HG02610 (cell line): ENCODE results near the gene LDLRAD2.

ENCODE experiments used
- ATAC-seq: cut with Tn5 transposase; IDR thresholded peaks from one replicate; pipeline ENCODE4 v1.9.1; 2021; ENCODE audit warnings: mild to moderate bottlenecking, moderate library complexity; ENCODE audit not compliant: unreplicated experiment

The LDLRAD2 gene

GRCh38 chr1:21857840-21858670 is 46.0 kb downstream of the LDLRAD2 start:
- ATAC-seq: no peak

DNA sequence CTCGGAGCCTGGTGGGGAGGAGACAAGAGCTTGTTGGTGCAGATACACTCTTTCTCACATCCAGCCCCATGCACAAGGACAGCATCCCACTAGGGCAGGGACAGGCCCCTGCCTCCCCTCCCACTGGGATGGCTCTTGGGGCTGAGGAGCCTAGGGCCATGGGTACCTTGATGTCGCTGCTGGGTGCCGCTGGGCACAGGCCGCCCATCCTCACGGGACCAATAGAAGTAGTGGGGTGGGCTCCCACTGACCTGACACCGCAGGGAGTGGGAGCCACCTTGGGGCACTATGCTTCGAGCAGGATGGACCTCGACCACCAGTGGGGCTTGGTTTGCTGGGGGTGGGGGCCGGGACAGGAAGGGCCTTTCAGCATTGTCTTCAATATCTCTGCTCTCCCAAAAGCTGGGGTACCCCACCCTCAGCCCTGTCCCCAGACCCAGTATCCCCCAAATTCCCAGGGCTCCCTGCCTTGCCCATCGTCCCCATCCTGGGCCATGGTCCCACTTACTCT is 47.7 kb downstream of the LDLRAD2 start:
- no peak for ATAC-seq

DNA sequence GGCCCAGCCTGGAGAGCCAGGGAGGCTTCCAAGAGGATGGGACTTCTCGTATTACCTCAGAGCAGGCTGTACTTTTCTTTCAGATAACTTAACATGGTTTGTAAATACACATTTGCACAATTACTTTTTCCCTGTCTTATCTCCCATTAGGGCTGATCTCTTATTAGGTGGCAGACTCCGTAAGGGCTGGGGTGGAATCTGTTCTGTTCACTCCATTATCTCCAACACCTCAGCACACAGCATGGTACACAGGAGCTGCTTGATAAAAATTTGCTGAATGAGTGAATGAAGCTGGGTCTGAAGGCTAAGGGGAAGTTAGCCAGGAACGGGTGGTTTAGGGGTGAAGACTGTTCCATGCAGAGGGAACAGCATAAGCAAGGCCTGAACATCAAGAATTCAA is 48.9 kb downstream of the LDLRAD2 start:
- no peak for ATAC-seq

GRCh38 chr1:21861602-21862429 is 49.8 kb downstream of the LDLRAD2 start:
- ATAC-seq: no peak

GRCh38 chr1:21863981-21864380 is 51.9 kb downstream of the LDLRAD2 start:
- no peak for ATAC-seq

GRCh38 chr1:21864730-21865129 is 52.7 kb downstream of the LDLRAD2 start:
- ATAC-seq: no peak

DNA sequence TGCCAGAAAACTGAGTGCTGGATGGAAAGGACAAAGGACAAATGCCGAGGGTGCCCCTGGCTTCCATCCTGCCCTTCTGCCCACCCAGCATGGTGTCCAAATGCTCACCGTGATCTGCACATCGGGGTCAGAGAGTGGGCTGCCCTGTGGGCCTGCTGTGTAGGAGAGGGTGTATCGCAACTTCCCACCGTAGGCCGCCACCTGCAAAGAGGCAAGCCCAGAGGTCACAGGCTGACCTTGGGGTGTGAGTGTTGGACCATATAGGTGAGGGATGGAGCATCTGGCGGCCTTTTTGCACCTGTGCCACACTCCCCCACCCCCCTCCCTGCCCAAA is 53.5 kb downstream of the LDLRAD2 start:
- no peak for ATAC-seq

DNA sequence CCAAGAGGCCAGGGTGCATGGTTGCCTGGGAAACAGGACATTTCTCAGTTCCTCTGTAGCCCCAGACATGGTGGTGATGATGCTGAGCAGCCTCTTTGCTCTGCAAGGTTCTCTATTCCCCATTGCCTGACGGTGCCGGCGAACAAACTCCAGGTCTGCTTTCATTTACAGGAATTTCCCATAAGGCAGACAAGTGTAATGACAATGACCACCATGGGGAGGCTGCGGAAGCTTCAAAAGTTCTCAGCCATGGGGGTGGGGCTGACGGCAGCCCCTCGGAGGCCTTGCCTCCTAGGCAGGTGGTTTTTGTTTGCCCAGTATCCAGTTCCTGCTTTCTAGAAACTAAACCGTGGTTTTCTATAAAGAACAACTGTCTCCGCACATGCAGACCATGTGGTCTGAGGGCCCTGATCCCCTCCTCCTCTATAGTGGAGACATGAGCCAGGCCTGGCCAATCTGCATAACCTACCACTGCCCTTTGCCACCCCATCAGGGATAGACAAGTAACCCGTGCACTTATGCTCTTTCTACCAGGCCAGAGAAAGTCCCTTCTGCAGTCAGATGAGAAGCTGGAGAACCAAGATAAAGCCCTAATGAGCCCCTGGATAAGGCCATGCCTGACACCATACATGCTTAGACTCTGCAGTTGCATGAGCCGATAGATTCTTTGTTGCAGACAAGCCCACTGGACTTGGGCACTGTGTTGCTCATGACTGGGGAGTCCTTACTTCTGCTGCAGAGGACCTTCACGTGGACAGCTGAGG is 54.1 kb downstream of the LDLRAD2 start:
- ATAC-seq: peak; percentile 48

DNA sequence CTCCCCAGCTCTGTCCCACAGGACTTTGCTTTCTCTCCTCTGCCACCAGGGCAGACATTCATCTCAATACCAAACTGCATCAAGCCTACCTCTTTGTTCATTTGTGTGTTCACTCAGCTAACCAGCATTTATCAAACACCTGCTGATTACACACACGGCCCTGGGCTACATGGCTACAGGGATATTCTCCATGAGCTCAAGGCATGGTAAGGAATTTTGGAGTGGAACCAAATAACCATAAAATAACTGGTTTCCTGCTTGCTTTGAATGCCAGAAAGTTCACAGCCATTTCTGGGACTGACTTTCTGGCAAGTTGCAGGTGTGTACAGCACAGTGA is 54.6 kb downstream of the LDLRAD2 start:
- ATAC-seq: no peak

GRCh38 chr1:21867451-21867996 is 55.5 kb downstream of the LDLRAD2 start:
- ATAC-seq: no peak

- no peak for ATAC-seq
Measured at GRCh38 chr1:21868482-21868881, 56.4 kb downstream of the LDLRAD2 start.

DNA sequence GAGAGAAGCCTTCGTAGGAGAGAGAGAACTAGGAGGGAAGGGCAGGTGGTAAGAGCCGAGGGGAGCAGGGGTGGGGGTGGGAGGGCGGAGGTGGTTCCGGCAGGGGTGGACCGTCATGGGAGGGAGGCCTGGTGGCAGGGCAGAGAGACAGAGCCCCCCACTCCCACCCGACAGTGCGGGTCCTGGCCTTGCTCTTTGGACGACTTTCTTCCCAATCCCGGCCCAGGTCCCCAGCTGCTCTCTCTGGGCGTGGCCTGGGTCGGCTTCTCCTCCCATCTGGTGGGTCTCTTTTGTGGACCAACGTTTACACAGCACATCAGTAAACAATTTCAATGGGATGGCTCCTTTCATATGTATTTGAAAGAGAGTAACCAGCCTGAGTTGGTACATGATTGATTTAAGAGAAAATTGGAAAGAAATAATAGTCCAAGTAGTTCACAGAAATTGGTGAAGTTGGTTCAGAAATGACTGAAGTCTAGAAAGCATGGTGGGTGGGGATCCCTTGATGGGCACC is 56.9 kb downstream of the LDLRAD2 start:
- no peak for ATAC-seq

- no peak for ATAC-seq
Measured at GRCh38 chr1:21869620-21870121, 57.6 kb downstream of the LDLRAD2 start.

- no peak for ATAC-seq
Measured at GRCh38 chr1:21870611-21871010, 58.5 kb downstream of the LDLRAD2 start.

DNA sequence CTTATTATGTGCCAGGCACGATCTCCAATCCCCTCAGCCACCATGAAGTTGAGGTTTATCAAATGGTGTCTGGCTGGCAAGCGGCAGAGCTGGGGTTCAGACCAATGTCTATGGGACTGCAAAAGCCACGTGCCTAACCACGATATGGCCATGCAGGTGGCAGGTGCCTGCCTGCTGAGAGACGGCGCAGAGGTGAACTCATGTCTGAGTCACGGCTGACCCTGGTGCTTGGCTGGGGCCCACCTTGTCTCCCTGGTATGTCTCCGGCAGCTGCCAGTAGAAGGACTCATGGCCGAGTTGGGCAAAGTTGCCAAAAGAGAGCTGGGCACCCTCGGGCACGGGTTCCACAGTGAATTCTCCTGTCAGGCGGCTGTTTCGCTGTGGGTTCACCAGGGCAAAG is 59.9 kb downstream of the LDLRAD2 start:
- no peak for ATAC-seq

- ATAC-seq: no peak
Measured at GRCh38 chr1:21872445-21873079, 60.5 kb downstream of the LDLRAD2 start.

DNA sequence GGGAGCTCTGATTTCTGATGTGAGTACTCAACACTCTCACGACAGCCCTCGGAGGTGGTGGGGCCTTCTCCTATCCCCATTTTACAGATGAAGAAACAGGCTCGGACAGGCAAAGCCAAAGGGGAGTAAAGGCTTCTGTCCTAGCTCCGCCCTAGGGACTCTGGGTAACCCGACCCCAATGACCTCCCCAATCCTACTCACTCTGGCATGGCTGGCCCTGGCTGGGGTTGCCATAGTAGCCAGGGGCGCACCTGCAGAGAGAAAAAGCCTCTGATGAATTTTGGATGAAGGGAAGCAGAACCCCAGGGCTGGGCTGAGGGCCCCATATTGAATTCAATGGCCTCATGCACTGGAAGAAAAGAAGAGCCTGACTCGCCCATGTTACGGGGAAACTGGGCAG is 61.1 kb downstream of the LDLRAD2 start:
- ATAC-seq: no peak

DNA sequence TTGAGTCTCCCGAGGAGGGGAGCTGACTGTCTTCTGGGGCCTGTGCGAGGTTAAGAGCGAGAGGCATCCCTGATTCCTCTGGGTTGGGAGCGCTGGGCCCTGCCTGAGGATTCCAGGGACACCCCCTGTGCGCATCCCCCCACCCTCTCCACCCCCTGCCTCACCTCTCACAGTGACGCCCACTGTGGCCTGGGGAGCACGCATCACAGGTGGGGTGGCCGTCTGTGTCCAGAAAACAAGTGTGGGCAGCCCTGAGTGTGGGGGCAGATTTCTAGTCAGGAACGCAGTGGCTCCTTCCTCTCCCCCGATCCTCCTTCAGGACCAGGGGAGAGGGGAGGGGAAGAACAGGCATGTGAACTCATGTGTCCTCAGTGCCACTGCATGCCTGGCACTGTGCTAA is 61.7 kb downstream of the LDLRAD2 start:
- no peak for ATAC-seq

DNA sequence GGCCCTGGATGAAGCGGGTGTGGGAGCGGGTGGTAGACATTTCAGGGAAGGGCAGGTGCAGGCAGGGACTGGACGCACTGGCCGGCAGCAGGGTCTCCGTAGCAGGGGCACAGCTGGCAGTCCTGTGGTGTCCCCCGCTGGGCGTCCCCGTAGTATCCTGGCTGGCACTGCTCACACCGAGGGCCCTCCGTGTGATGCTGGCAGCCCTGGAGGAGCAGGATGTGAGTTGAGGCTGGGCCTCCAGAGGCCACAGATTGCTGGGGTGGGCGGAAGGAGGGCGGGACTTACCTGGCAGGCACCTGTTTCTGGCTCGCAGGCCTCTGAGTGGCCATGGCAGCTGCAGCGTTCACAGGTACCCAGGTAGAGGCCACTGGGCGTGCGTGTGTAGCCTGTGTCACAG is 62.3 kb downstream of the LDLRAD2 start:
- no peak for ATAC-seq
